Type B pancreatic cell (in vitro differentiated cells): ENCODE measurements around the gene OSBP. TPM values are rescaled to one million over a fixed set of nuclear protein-coding genes. Genes with fewer than 3 reads are reported as not detected.

Experiments
- DNase-seq: peaks from one replicate; pipeline ENCODE4 v3.0.0; 2021; ENCODE audit warnings: mixed read lengths; ENCODE audit not compliant: unreplicated experiment; ENCODE audit errors: extremely low spot score
- H3K27ac Mint-ChIP-seq: 2 replicates; pipeline ENCODE4 v1.8.0; 2021; ENCODE audit warnings: mild to moderate bottlenecking, mixed read lengths
- H3K27me3 Mint-ChIP-seq: 2 replicates; pipeline ENCODE4 v1.8.0; 2021; ENCODE audit warnings: mixed read lengths
- H3K36me3 Mint-ChIP-seq: 2 replicates; pipeline ENCODE4 v1.8.0; 2021; ENCODE audit warnings: mixed read lengths
- H3K4me1 Mint-ChIP-seq: one replicate; pipeline ENCODE4 v1.8.0; 2021; ENCODE audit warnings: mixed read lengths; ENCODE audit not compliant: unreplicated experiment
- H3K4me3 Mint-ChIP-seq: 2 replicates; pipeline ENCODE4 v1.8.0; 2021; ENCODE audit warnings: mild to moderate bottlenecking, mixed read lengths
- H3K9me3 Mint-ChIP-seq: 2 replicates; pipeline ENCODE4 v1.8.0; 2021; ENCODE audit warnings: mixed read lengths
- CTCF ChIP-seq: fragments of 200-600 bp; sonication (generic); conservative IDR thresholded peaks from 2 replicates; pipeline ENCODE4 v1.5.0; 2021; ENCODE audit warnings: antibody characterized with exemption, mild to moderate bottlenecking
- total RNA-seq: library from RNA; stranded (reverse); gene quantifications from 2 replicates; pipeline ENCODE4 v1.2.1, GENCODE V29; 2021; ENCODE audit warnings: low replicate concordance

The OSBP gene
- total RNA-seq, 1 donor from 2014 or later = 42.4 TPM

DNA sequence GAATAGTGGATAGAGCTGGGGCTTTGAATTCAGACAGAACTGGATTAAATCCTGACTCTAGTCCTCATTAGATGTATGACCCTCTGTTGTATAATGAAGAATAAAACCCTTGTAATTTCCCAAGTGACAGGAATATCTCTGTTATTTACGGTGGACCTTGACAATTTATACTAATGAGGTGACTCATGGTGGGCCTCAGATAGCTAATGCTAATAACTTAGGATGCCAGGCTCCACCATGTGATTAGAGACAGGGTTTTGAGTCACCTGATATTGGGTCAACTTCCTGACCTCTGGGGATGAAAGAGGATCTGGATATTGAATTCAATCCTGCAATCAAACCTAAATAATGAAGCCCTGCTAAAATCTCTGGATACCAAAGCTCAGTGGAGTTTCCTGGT is 33.6 kb downstream of the OSBP start:
- Mint-ChIP-seq H3K27me3 (no peaks in the 10 kb centered on the region), H3K9me3 (peaks cover 5% of the 10 kb centered on the region), H3K36me3 (peaks cover 52% of the 10 kb centered on the region), H3K4me1 (no peaks in the 10 kb centered on the region), H3K4me3 (no peak overlapping the region), H3K27ac (no peak overlapping the region)
- TF ChIP-seq CTCF = no peak
- DNase-seq = no peak

DNA sequence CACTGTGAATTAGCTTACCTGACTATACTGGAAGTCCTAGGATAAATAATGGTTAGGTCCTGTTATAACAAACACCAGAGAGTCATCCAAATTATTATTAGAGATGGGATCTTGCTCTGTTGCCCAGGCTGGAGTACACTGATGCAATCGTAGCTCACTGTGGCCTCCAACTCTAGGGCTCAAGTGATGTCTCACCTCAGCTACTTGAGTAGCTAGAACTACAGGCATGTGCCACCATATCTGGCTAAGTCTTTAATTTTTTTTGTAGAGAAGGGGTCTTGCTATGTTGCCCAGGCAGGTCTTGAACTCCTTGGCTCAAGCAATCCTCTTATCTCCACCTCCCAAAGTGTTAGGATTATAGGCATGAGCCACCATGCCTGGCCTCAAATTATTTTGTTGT is 37.2 kb downstream of the OSBP start:
- Mint-ChIP-seq H3K9me3 (no peaks in the 10 kb centered on the region), H3K4me1 (peaks cover 7% of the 10 kb centered on the region), H3K27me3 (no peaks in the 10 kb centered on the region), H3K4me3 (no peak overlapping the region), H3K27ac (no peak overlapping the region), H3K36me3 (peaks cover 49% of the 10 kb centered on the region)
- TF ChIP-seq CTCF = no peak
- DNase-seq = no peak

DNA sequence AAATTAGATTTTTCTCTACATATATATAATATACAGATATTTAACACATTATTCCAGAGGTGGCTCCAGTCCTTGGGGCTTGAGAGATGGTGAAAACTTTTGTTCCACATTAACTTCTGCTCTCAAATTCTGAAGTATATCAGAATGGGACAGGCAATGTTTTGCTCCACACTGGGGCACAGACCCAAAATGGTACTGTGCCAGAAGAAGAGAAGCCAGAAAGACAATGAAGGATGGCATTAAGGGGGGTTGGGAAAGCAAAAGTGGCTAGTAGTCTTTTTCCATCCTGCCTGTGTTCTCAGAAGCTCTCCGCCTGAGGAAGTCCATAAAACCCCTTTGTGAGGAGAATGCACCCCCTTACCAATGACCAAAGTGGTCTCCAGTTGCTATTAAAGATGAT is 40.1 kb downstream of the OSBP start:
- no peak for TF ChIP-seq CTCF
- peaks cover 43% of the 10 kb centered on the region for H3K36me3 Mint-ChIP-seq
- no peaks in the 10 kb centered on the region for H3K27me3 Mint-ChIP-seq
- H3K27ac Mint-ChIP-seq = no peak overlapping the region
- peaks cover 13% of the 10 kb centered on the region for H3K4me1 Mint-ChIP-seq
- no peak for DNase-seq
- H3K4me3 Mint-ChIP-seq = no peak overlapping the region
- no peaks in the 10 kb centered on the region for H3K9me3 Mint-ChIP-seq

GRCh38 chr11:59574932-59575502 is 40.6 kb downstream of the OSBP start:
- peaks cover 38% of the 10 kb centered on the region for H3K36me3 Mint-ChIP-seq
- no peak for TF ChIP-seq CTCF
- H3K27ac Mint-ChIP-seq = no peak overlapping the region
- no peaks in the 10 kb centered on the region for H3K27me3 Mint-ChIP-seq
- no peak for DNase-seq
- H3K4me1 Mint-ChIP-seq = peaks cover 13% of the 10 kb centered on the region
- no peak overlapping the region for H3K4me3 Mint-ChIP-seq
- H3K9me3 Mint-ChIP-seq = no peaks in the 10 kb centered on the region

GRCh38 chr11:59574467-59574866 is 41.1 kb downstream of the OSBP start:
- Mint-ChIP-seq H3K4me3 (no peak overlapping the region), H3K27me3 (no peaks in the 10 kb centered on the region), H3K27ac (no peak overlapping the region)

More at GRCh38 chr11:59574467-59574866, 41.1 kb downstream of the OSBP start:
- Mint-ChIP-seq H3K4me1 (peaks cover 13% of the 10 kb centered on the region), H3K36me3 (peaks cover 35% of the 10 kb centered on the region), H3K9me3 (no peaks in the 10 kb centered on the region)
- no peak for DNase-seq
- no peak for TF ChIP-seq CTCF
